ENCODE measurements around the gene FGFR3. TPM values are rescaled to one million over a fixed set of nuclear protein-coding genes. Genes with fewer than 3 reads are reported as not detected.

The FGFR3 gene
- total and polyA plus RNA-seq, 2 of the 8 experiments (the other 6 are each of a cell fraction or from before 2014, with no cell fraction given) = 9.0 to 19.5 TPM

- H3K79me2 ChIP-seq (ENCODE audit: control insufficient read depth in 1 of 2, insufficient read depth in 2 of 2, low read length in 2 of 2) = peaks cover 0 to 30% of the 10 kb centered on the region in 2 experiments; a peak in 3 of 4 replicates
- H3K56ac ChIP-seq (replicated peaks; ENCODE audit: insufficient read length, low read depth, low read length) = no peak overlapping the region
- no peak overlapping the region for H2BK20ac ChIP-seq (ENCODE audit: low read length)
- H3K79me1 ChIP-seq (ENCODE audit: low read depth, low read length) = peaks cover 20% of the 10 kb centered on the region
- no peak overlapping the region for H2AFZ ChIP-seq (ENCODE audit: low read length)
- H2AK5ac ChIP-seq (ENCODE audit: low read depth, low read length) = no peak overlapping the region
- 88% methylated on average over 16 of the region's 16 CpGs; no CpG with 5 or more reads in 1 of the 2 experiments for WGBS, 2 experiments (ENCODE audit: extremely low coverage in 1 of 2, insufficient coverage in 1 of 2, insufficient read length in 1 of 2, insufficient replicate concordance in 2 of 2, low coverage in 1 of 2, low lambda C conversion rate in 2 of 2, missing lambda C conversion rate in 1 of 2)
- H3K23ac ChIP-seq (ENCODE audit: insufficient read length) = no peak overlapping the region
- no peak overlapping the region for H3K4me2 ChIP-seq (ENCODE audit: insufficient read depth in 1 of 2, low read depth in 2 of 2, low read length in 2 of 2)
- FAIRE-seq (no peak), DNase-seq (ENCODE audit: low read depth in 1 of 2, low spot score in 2 of 2) (no peak)
- no peak overlapping the region for H3K4me3 ChIP-seq (ENCODE audit: extremely low read depth in 1 of 4, insufficient read depth in 2 of 4, low read depth in 3 of 4, low read length in 4 of 4)
- no peak overlapping the region for H3K4ac ChIP-seq (replicated peaks; ENCODE audit: insufficient read length, low read depth, low read length)
- no peak overlapping the region for H3K27ac ChIP-seq (ENCODE audit: low read depth, low read length)
- peaks cover 0 to 8% (median 4%) of the 10 kb centered on the region in 4 experiments; a peak in 5 of 7 replicates for H3K27me3 ChIP-seq (replicated peaks in 1 of 4; ENCODE audit: control insufficient read depth in 3 of 4, extremely low read depth in 1 of 4, insufficient read depth in 3 of 4, low read length in 3 of 4)
- H4K5ac ChIP-seq (ENCODE audit: insufficient read length, low read depth, low read length) = no peak overlapping the region
- no peaks in the 10 kb centered on the region for H3K9me3 ChIP-seq (ENCODE audit: insufficient read depth in 2 of 2, low read depth in 1 of 2, low read length in 1 of 2)
- POLR2A ChIA-PET (ENCODE audit: partially characterized antibody) = interaction anchor here (1.3 kb wide), 1 partner anchor 58 kb away, joined by 6 read pairs; no protein-coding TSS in a partner anchor
- H2BK15ac ChIP-seq (ENCODE audit: low read length) = no peak overlapping the region
- H4K91ac ChIP-seq (replicated peaks; ENCODE audit: insufficient read length, low read length) = no peak overlapping the region
- H4K8ac ChIP-seq (ENCODE audit: extremely low read depth, insufficient read depth, low read length) = no peak overlapping the region; the same call in 1 of the 2 replicates
- peaks cover 0 to 8% (median 5%) of the 10 kb centered on the region in 4 experiments; a peak in 4 of 7 replicates for H3K4me1 ChIP-seq (replicated peaks in 1 of 4; ENCODE audit: control insufficient read depth in 3 of 4, insufficient read depth in 4 of 4, low read length in 3 of 4)
- H3K14ac ChIP-seq (ENCODE audit: insufficient read length) = no peak overlapping the region
- no peak overlapping the region for H2BK120ac ChIP-seq (replicated peaks; ENCODE audit: low read depth, low read length)
- CTCF ChIA-PET (ENCODE audit: partially characterized antibody) = interaction anchor here (0.7 to 6.0 kb wide), 8 partner anchors 9 to 159 kb away, joined by 3 to 35 read pairs (median 4); no protein-coding TSS in a partner anchor
- no peak overlapping the region for H3K18ac ChIP-seq (ENCODE audit: extremely low read depth, low read length)
- H3K36me3 ChIP-seq (ENCODE audit: control insufficient read depth in 2 of 4, insufficient read depth in 4 of 4, low read length in 3 of 4) = peaks cover 0 to 3% (median 0%) of the 10 kb centered on the region in 4 experiments; a peak in 1 of 8 replicates
- no peak overlapping the region for H3K9ac ChIP-seq (replicated peaks in 1 of 4; ENCODE audit: extremely low read depth in 1 of 4, low read depth in 3 of 4, low read length in 3 of 4)
- H2BK5ac ChIP-seq (ENCODE audit: low read depth, low read length) = no peak overlapping the region
- H4K20me1 ChIP-seq (replicated peaks in 1 of 2; ENCODE audit: control insufficient read depth in 1 of 2, insufficient read depth in 2 of 2, low read length in 2 of 2) = peaks cover 14 to 19% of the 10 kb centered on the region in 2 experiments
- no peak overlapping the region for H2BK12ac ChIP-seq (ENCODE audit: low read depth, low read length)
- H3K23me2 ChIP-seq (ENCODE audit: low read depth, low read length) = peaks cover 11% of the 10 kb centered on the region
- no peak for TF ChIP-seq POLR2AphosphoS5 (IDR thresholded peaks at IDR 0.05; ENCODE audit: low read depth, low read length)
- no peak for TF ChIP-seq EP300 (IDR thresholded peaks at IDR 0.05; ENCODE audit: borderline replicate concordance in 1 of 2, low read depth in 2 of 2, low read length in 2 of 2)
- no peak for TF ChIP-seq NANOG (IDR thresholded peaks at IDR 0.05; ENCODE audit: insufficient read depth, low read depth, low read length, poor library complexity, severe bottlenecking)
- no peak for TF ChIP-seq NRF1 (IDR thresholded peaks at IDR 0.05; ENCODE audit: low read depth, low read length)
- TF ChIP-seq ATF3 (IDR thresholded peaks at IDR 0.05; ENCODE audit: insufficient read depth, low read depth, low read length) = no peak
- TF ChIP-seq RBBP5 (IDR thresholded peaks at IDR 0.05; ENCODE audit: borderline replicate concordance, low read depth, low read length) = no peak
- TF ChIP-seq TBP (IDR thresholded peaks at IDR 0.05; ENCODE audit: low read depth, low read length) = no peak
Measured at GRCh38 chr4:1851575-1852410, 58.7 kb downstream of the FGFR3 start.

All from H1 (cell line).